Ovary (tissue), 3 donors: ENCODE results near the gene HLX.

Experiments
- CTCF ChIP-seq, 3 donors: fragments of 450-650 bp in 2 of 3; fragments of 200-600 bp in 1 of 3; IDR thresholded peaks; one replicate each; pipeline versions ENCODE4 v1.5.1 to v1.8.0; 2016 to 2022; ENCODE audit warnings: antibody characterized with exemption in 3 of 3, mild to moderate bottlenecking in 1 of 3
- EP300 ChIP-seq: sonication (generic); formaldehyde crosslinking; IDR thresholded peaks from one replicate; pipeline ENCODE4 v1.6.1; 2017; ENCODE audit warnings: antibody characterized with exemption
- donor health status: DM: no; HTN: no; CAD: no.

GRCh38 chr1:220894025-220894923, 15.0 kb downstream of the HLX start:
- TF ChIP-seq CTCF (IDR thresholded peaks at IDR 0.05) (no peak), EP300 (no peak)
